A204.1 (cell line): ENCODE data around the gene FUT2.
"Not testable (repeated sequence)": the region's sequence is repeated elsewhere in the genome, so short reads cannot be mapped to it uniquely, and the experiment has no call there.

Experiments used
- FAIRE-seq: peaks from 2 replicates; lab custom pipeline; 2012; peaks lifted over from hg19 to GRCh38; lab: Jason Lieb, UNC

The FUT2 gene

GRCh38 chr19:48705431-48705830 is 9.7 kb downstream of the FUT2 start:
- FAIRE-seq, result no peak

GRCh38 chr19:48708471-48708870 is 12.7 kb downstream of the FUT2 start:
- no peak for FAIRE-seq

- FAIRE-seq, result no peak
Measured at GRCh38 chr19:48711106-48711662, 15.4 kb downstream of the FUT2 start.

- FAIRE-seq, result no peak
Measured at GRCh38 chr19:48713041-48713863, 17.5 kb downstream of the FUT2 start.

GRCh38 chr19:48713864-48714755 is 18.3 kb downstream of the FUT2 start:
- peak; percentile 97 for FAIRE-seq

- FAIRE-seq, result no peak
Measured at GRCh38 chr19:48714759-48715675, 19.2 kb downstream of the FUT2 start.

GRCh38 chr19:48715681-48716171 is 20.0 kb downstream of the FUT2 start:
- FAIRE-seq, result no peak

GRCh38 chr19:48716562-48717291 is 21.0 kb downstream of the FUT2 start:
- FAIRE-seq, result no peak

GRCh38 chr19:48718106-48718505 is 22.3 kb downstream of the FUT2 start:
- FAIRE-seq, result not testable (repeated sequence)

GRCh38 chr19:48718711-48719231 is 23.0 kb downstream of the FUT2 start:
- no peak for FAIRE-seq

- FAIRE-seq, result no peak
Measured at GRCh38 chr19:48719263-48720171, 23.7 kb downstream of the FUT2 start, which contains the start of gene MAMSTR. MAMSTR (minus strand) TSS chr19:48719725; CDS start chr19:48719031, 694 bp downstream.

- FAIRE-seq, result no peak
Measured at GRCh38 chr19:48720251-48720612, 24.5 kb downstream of the FUT2 start.

- FAIRE-seq, result peak; percentile 98
Measured at GRCh38 chr19:48720613-48721296, 25.0 kb downstream of the FUT2 start.

GRCh38 chr19:48722196-48722708 is 26.5 kb downstream of the FUT2 start:
- FAIRE-seq, result no peak

GRCh38 chr19:48724796-48725753 is 29.3 kb downstream of the FUT2 start:
- FAIRE-seq, result no peak

GRCh38 chr19:48726556-48726955 is 30.8 kb downstream of the FUT2 start:
- FAIRE-seq, result no peak

GRCh38 chr19:48728911-48729664 is 33.3 kb downstream of the FUT2 start:
- no peak for FAIRE-seq
